ENCODE data around the gene TRIM9.

DNA sequence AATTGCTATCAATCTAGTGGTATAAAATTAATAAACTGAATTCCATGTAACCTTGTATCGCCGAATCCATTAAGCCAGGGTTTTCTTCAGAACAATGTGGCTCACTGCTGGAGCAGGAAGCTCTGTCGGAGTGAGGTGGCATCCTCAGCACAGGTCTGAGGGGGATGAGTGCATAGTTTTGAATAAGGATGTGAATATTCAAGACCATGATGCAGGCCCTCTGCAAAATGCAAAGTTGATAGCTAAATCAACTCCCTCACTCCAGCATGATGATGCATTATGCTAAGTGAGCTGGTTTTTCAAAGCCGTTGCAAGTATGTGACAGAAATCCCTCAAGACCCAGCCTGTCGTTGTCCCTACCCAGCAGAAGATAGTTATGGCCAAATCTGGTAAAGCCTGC is 53.0 kb downstream of the TRIM9 start:
- no peak for TF ChIP-seq CTCF (IDR thresholded peaks at IDR 0.05)
- TF ChIP-seq POLR2AphosphoS5 (IDR thresholded peaks at IDR 0.05; ENCODE audit: insufficient read depth in 1 of 2, low read depth in 1 of 2): no peak
- no peak for TF ChIP-seq POLR2A (IDR thresholded peaks at IDR 0.05)

All from vagina (tissue), 2 donors.